ENCODE results near the gene ADCK1.

GRCh38 chr14:77961847-77962580 is 162.1 kb downstream of the ADCK1 start:
- TF ChIP-seq, protein P1, sequence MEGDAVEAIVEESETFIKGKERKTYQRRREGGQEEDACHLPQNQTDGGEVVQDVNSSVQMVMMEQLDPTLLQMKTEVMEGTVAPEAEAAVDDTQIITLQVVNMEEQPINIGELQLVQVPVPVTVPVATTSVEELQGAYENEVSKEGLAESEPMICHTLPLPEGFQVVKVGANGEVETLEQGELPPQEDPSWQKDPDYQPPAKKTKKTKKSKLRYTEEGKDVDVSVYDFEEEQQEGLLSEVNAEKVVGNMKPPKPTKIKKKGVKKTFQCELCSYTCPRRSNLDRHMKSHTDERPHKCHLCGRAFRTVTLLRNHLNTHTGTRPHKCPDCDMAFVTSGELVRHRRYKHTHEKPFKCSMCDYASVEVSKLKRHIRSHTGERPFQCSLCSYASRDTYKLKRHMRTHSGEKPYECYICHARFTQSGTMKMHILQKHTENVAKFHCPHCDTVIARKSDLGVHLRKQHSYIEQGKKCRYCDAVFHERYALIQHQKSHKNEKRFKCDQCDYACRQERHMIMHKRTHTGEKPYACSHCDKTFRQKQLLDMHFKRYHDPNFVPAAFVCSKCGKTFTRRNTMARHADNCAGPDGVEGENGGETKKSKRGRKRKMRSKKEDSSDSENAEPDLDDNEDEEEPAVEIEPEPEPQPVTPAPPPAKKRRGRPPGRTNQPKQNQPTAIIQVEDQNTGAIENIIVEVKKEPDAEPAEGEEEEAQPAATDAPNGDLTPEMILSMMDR (conservative IDR thresholded peaks at IDR 0.05; ENCODE audit: low read length): no peak
- no peak for TF ChIP-seq EZH2phosphoT487 (IDR thresholded peaks at IDR 0.05; ENCODE audit: borderline replicate concordance)
